Stimulated activated CD4-positive, alpha-beta T cell treated with anti-CD3 and anti-CD28 coated beads, Interleukin-15, amount 100 ng/mL, for 24 hours (primary cell): Measurements from ENCODE around the gene ETS2.

Source experiments
- DNase-seq: peaks from one replicate; pipeline ENCODE4 v3.0.0-alpha.2; 2020

ETS2 gene

GRCh38 chr21:38861989-38862683 is 56.4 kb downstream of the ETS2 start:
- no peak for DNase-seq

- no peak for DNase-seq
Observed at GRCh38 chr21:38863291-38863690, 57.6 kb downstream of the ETS2 start.

DNA sequence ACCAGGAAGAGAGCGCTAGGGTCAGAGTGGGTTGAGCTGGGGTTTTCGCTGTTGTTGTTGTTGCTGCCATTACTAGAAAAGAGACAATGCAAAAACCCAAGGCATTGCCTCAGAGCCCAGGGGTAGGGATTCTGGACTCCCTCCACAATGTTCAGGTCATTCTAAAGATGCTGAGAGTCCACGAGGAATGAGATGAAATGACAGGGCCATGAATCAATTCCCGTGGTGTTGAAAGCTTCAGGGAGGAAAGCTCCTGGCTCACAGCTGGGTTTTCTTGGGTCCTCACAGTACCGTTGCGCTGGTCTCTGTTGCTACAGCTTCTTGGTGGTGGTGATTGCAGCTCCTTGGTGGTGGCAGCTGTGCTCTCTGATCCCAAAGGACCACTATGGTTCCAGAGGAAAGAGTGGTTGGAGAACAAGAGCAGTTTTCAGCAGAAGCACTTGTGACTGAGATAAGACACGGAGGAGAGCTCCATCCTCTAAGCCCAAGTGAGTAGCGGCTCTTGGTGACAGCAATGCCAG is 58.2 kb downstream of the ETS2 start:
- DNase-seq = no peak

DNA sequence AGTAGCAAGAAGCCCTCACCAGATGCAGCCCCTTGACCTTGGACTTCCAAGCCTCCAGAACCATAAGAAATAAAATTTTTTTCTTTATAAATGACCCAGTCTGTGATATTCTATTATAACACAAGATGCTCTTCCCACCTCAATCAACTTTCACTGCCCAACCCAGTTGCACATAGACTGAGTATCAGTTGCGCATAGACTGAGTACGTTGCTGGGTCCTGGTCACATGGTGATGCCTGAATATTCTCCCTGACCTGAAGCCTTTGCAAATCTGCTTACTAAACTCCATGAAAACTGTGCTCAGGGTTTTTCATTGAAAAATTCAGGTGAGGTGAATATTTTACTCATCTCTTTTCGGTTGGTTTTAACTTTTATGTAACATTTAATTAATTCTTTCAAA is 59.2 kb downstream of the ETS2 start:
- DNase-seq = no peak

- no peak for DNase-seq
Observed at GRCh38 chr21:38869196-38869595, 63.5 kb downstream of the ETS2 start.

GRCh38 chr21:38869946-38870345 is 64.2 kb downstream of the ETS2 start:
- no peak for DNase-seq
